H9 (cell line): ENCODE measurements around the gene GPR15LG. TPM values are rescaled to one million over a fixed set of nuclear protein-coding genes. Genes with fewer than 3 reads are reported as not detected.
A peak's percentile ranks its signal among the peaks of the same experiment; 100 is the strongest.

Source experiments
- DNase-seq: peaks from one replicate; pipeline ENCODE4 v3.0.0-alpha.2; 2017
- H2AFZ ChIP-seq: one replicate; pipeline ENCODE4 v1.6.1; 2013; ENCODE audit warnings: mild to moderate bottlenecking, low read length, control low read depth, moderate library complexity
- H2AK5ac ChIP-seq: 2 replicates; pipeline ENCODE4 v1.6.1; 2013; ENCODE audit warnings: low read length, control low read depth, mixed read lengths; ENCODE audit not compliant: insufficient read length
- H2BK120ac ChIP-seq: one replicate; pipeline ENCODE4 v1.6.1; 2013; ENCODE audit warnings: low read depth, mild to moderate bottlenecking, low read length, control low read depth, inconsistent platforms; ENCODE audit not compliant: poor library complexity, severe bottlenecking
- H2BK12ac ChIP-seq: 2 replicates; pipeline ENCODE4 v1.6.1; 2013; ENCODE audit warnings: low read length, control low read depth, mixed read lengths, low read depth; ENCODE audit not compliant: insufficient read length
- H2BK15ac ChIP-seq: 2 replicates; pipeline ENCODE4 v1.6.1; 2013; ENCODE audit warnings: low read depth, low read length, control low read depth
- H2BK20ac ChIP-seq: one replicate; pipeline ENCODE4 v1.6.1; 2013; ENCODE audit warnings: low read depth, mild to moderate bottlenecking, low read length, control low read depth, inconsistent platforms; ENCODE audit not compliant: poor library complexity, severe bottlenecking
- H2BK5ac ChIP-seq: 2 replicates; pipeline ENCODE4 v1.6.1; 2013; ENCODE audit warnings: low read length, control low read depth, mixed read lengths; ENCODE audit not compliant: insufficient read length
- H3K14ac ChIP-seq: 2 replicates; pipeline ENCODE4 v1.6.1; 2013; ENCODE audit warnings: low read length, control low read depth; ENCODE audit not compliant: insufficient read depth
- H3K18ac ChIP-seq: 2 replicates; pipeline ENCODE4 v1.6.1; 2013; ENCODE audit warnings: low read depth, mild to moderate bottlenecking, mixed read lengths, low read length, control low read depth; ENCODE audit not compliant: insufficient read length
- H3K23ac ChIP-seq: 2 replicates; pipeline ENCODE4 v1.6.1; 2013; ENCODE audit warnings: low read length, control low read depth, mixed read lengths, low read depth; ENCODE audit not compliant: insufficient read length
- H3K23me2 ChIP-seq: 2 replicates; pipeline ENCODE4 v1.6.1; 2013; ENCODE audit warnings: low read depth, mild to moderate bottlenecking, mixed read lengths, low read length, control low read depth; ENCODE audit not compliant: insufficient read length, poor library complexity, severe bottlenecking
- H3K27ac ChIP-seq: 2 replicates; pipeline ENCODE4 v1.5.1; 2013; ENCODE audit warnings: low read length, control low read depth, mixed read lengths, low read depth; ENCODE audit not compliant: insufficient read length
- H3K27me3 ChIP-seq: 2 replicates; pipeline ENCODE4 v1.6.1; 2013; ENCODE audit warnings: low read length, control low read depth, inconsistent platforms; ENCODE audit not compliant: insufficient read depth
- H3K4ac ChIP-seq: 2 replicates; pipeline ENCODE4 v1.6.1; 2013; ENCODE audit warnings: low read depth, mild to moderate bottlenecking, control low read depth, inconsistent platforms, low read length, moderate library complexity
- H3K4me1 ChIP-seq: 2 replicates; pipeline ENCODE4 v1.6.1; 2013; ENCODE audit warnings: low read length, control low read depth, inconsistent platforms; ENCODE audit not compliant: insufficient read depth
- H3K4me2 ChIP-seq: 2 replicates; pipeline ENCODE4 v1.6.1; 2013; ENCODE audit warnings: low read length, control low read depth, mixed read lengths; ENCODE audit not compliant: insufficient read length, insufficient read depth
- H3K56ac ChIP-seq: 2 replicates; pipeline ENCODE4 v1.6.1; 2013; ENCODE audit warnings: low read depth, mild to moderate bottlenecking, mixed read lengths, low read length, control low read depth; ENCODE audit not compliant: insufficient read length
- H3K79me1 ChIP-seq: 2 replicates; pipeline ENCODE4 v1.6.1; 2013; ENCODE audit warnings: low read depth, mild to moderate bottlenecking, moderate library complexity, low read length, control low read depth, inconsistent platforms; ENCODE audit not compliant: insufficient read depth, poor library complexity, severe bottlenecking
- H3K79me2 ChIP-seq: 2 replicates; pipeline ENCODE4 v1.6.1; 2013; ENCODE audit warnings: low read length, control low read depth, inconsistent platforms; ENCODE audit not compliant: insufficient read depth
- H3K9ac ChIP-seq: 2 replicates; pipeline ENCODE4 v1.6.1; 2013; ENCODE audit warnings: low read length, control low read depth, mixed read lengths; ENCODE audit not compliant: insufficient read length; ENCODE audit errors: extremely low read depth
- H3K9me3 ChIP-seq: one replicate; pipeline ENCODE4 v1.6.1; 2013; ENCODE audit warnings: low read depth, low read length, inconsistent platforms; ENCODE audit not compliant: control insufficient read depth
- H3T11ph ChIP-seq: one replicate; pipeline ENCODE4 v1.6.1; 2013; ENCODE audit warnings: mild to moderate bottlenecking, low read length, control low read depth, inconsistent platforms
- H4K20me1 ChIP-seq: one replicate; pipeline ENCODE4 v1.6.1; 2013; ENCODE audit not compliant: control insufficient read depth, insufficient read length, insufficient read depth
- H4K5ac ChIP-seq: 2 replicates; pipeline ENCODE4 v1.6.1; 2013; ENCODE audit warnings: low read depth, mild to moderate bottlenecking, mixed read lengths, low read length, control low read depth; ENCODE audit not compliant: insufficient read length
- H4K8ac ChIP-seq: replicated peaks from 2 replicates; pipeline ENCODE4 v1.6.1; 2013; ENCODE audit warnings: low read length, control low read depth, mixed read lengths, low read depth; ENCODE audit not compliant: insufficient read length
- H4K91ac ChIP-seq: 2 replicates; pipeline ENCODE4 v1.6.1; 2013; ENCODE audit warnings: low read depth, mild to moderate bottlenecking, moderate library complexity, mixed read lengths, low read length, control low read depth; ENCODE audit not compliant: insufficient read length
- H3K27ac Mint-ChIP-seq, 3 experiments: 2 replicates in 2 of 3; 3 replicates in 1 of 3; pipeline ENCODE4 v1.8.0; 2020 to 2021; ENCODE audit warnings: mixed read lengths in 3 of 3, mild to moderate bottlenecking in 1 of 3, moderate library complexity in 1 of 3
- H3K27me3 Mint-ChIP-seq: 2 replicates; pipeline ENCODE4 v1.8.0; 2021; ENCODE audit warnings: low read depth, mild to moderate bottlenecking, moderate library complexity, mixed read lengths
- H3K36me3 Mint-ChIP-seq, 3 experiments: 2 replicates in 2 of 3; 3 replicates in 1 of 3; pipeline ENCODE4 v1.8.0; 2020 to 2021; ENCODE audit warnings: low read depth in 3 of 3, mixed read lengths in 3 of 3; ENCODE audit not compliant: insufficient read depth in 1 of 3
- H3K4me1 Mint-ChIP-seq, 2 experiments: 2 replicates each; pipeline ENCODE4 v1.8.0; 2020; ENCODE audit warnings: mixed read lengths in 2 of 2
- H3K4me3 Mint-ChIP-seq, 2 experiments: 2 replicates in 1 of 2; 3 replicates in 1 of 2; pipeline ENCODE4 v1.8.0; 2020 to 2021; ENCODE audit warnings: mild to moderate bottlenecking in 2 of 2, mixed read lengths in 2 of 2, moderate library complexity in 1 of 2
- H3K9me3 Mint-ChIP-seq, 2 experiments: 2 replicates in 1 of 2; 3 replicates in 1 of 2; pipeline ENCODE4 v1.8.0; 2020; ENCODE audit warnings: mild to moderate bottlenecking in 2 of 2, mixed read lengths in 2 of 2, moderate library complexity in 1 of 2
- WGBS: extraction: QIAGEN DNeasy Blood & Tissue Kit; methylation state at CpG from one replicate; pipeline ENCODE4 v1.1.7; 2013; ENCODE audit warnings: missing lambda C conversion rate, low lambda C conversion rate, mixed read lengths; ENCODE audit not compliant: insufficient read length; ENCODE audit errors: extremely low coverage; 5-methylcytosine and 5-hydroxymethylcytosine counted together
- total RNA-seq: library from RNA; stranded (reverse); gene quantifications from 2 replicates; pipeline ENCODE4 v1.2.1, GENCODE V29; 2021
- TF ChIP-seq, protein P1 (sequence below): fragments of 200-600 bp; sonication (generic); conservative IDR thresholded peaks from 3 replicates; pipeline ENCODE4 v1.8.0; 2021; ENCODE audit warnings: antibody characterized with exemption, mild to moderate bottlenecking

Gene GPR15LG
- total RNA-seq, 1 experiment from 2014 or later: not detected

GRCh38 chr10:84193846-84194423 lies 20.3 kb downstream of the GPR15LG start:
- Histone ChIP-seq H3K4ac (no peak overlapping the region), H3K27ac (no peak overlapping the region), H3K79me2 (no peaks in the 10 kb centered on the region), H3T11ph (no peak overlapping the region), H3K18ac (no peak overlapping the region), H4K8ac (no peak overlapping the region), H4K91ac (no peak overlapping the region), H3K56ac (no peak overlapping the region), H2BK5ac (no peak overlapping the region), H4K20me1 (no peaks in the 10 kb centered on the region), H3K27me3 (peaks cover 17% of the 10 kb centered on the region), H2BK12ac (no peak overlapping the region), H3K4me2 (peak overlapping the region; percentile 75), H3K23me2 (peaks cover 12% of the 10 kb centered on the region), H4K5ac (no peak overlapping the region), H3K9me3 (no peaks in the 10 kb centered on the region), H3K4me1 (no peaks in the 10 kb centered on the region; the same call in 1 of the 2 replicates), H3K9ac (no peak overlapping the region), H2BK20ac (no peak overlapping the region), H3K23ac (no peak overlapping the region), H3K79me1 (no peaks in the 10 kb centered on the region), H2AK5ac (no peak overlapping the region), H3K14ac (no peak overlapping the region), H2AFZ (no peak overlapping the region), H2BK15ac (no peak overlapping the region), H2BK120ac (no peak overlapping the region)
- Mint-ChIP-seq H3K36me3 (peaks cover 0 to 2% (median 0%) of the 10 kb centered on the region in 3 experiments; a peak in 3 of 7 replicates), H3K9me3 (no peaks in the 10 kb centered on the region; a peak in 1 of 5 replicates), H3K27me3 (peaks cover 64% of the 10 kb centered on the region), H3K27ac (no peak overlapping the region; a peak in 1 of 7 replicates), H3K4me1 (peaks cover 7 to 9% of the 10 kb centered on the region in 2 experiments), H3K4me3 (peak overlapping the region; percentile 64 to 82)
- TF ChIP-seq, protein P1, sequence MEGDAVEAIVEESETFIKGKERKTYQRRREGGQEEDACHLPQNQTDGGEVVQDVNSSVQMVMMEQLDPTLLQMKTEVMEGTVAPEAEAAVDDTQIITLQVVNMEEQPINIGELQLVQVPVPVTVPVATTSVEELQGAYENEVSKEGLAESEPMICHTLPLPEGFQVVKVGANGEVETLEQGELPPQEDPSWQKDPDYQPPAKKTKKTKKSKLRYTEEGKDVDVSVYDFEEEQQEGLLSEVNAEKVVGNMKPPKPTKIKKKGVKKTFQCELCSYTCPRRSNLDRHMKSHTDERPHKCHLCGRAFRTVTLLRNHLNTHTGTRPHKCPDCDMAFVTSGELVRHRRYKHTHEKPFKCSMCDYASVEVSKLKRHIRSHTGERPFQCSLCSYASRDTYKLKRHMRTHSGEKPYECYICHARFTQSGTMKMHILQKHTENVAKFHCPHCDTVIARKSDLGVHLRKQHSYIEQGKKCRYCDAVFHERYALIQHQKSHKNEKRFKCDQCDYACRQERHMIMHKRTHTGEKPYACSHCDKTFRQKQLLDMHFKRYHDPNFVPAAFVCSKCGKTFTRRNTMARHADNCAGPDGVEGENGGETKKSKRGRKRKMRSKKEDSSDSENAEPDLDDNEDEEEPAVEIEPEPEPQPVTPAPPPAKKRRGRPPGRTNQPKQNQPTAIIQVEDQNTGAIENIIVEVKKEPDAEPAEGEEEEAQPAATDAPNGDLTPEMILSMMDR: no peak
- WGBS: no CpG with 5 or more reads among the region's 5 CpGs
- DNase-seq: no peak
